ENCODE data around the gene PNLIP. TPM values are rescaled to one million over a fixed set of nuclear protein-coding genes. Genes with fewer than 3 reads are reported as not detected.

Gene PNLIP
- total and polyA plus RNA-seq, 9 of the 15 experiments (the other 6 are each of a cell fraction or from before 2014, with no cell fraction given), result 0.69 TPM; not detected in 8

DNA sequence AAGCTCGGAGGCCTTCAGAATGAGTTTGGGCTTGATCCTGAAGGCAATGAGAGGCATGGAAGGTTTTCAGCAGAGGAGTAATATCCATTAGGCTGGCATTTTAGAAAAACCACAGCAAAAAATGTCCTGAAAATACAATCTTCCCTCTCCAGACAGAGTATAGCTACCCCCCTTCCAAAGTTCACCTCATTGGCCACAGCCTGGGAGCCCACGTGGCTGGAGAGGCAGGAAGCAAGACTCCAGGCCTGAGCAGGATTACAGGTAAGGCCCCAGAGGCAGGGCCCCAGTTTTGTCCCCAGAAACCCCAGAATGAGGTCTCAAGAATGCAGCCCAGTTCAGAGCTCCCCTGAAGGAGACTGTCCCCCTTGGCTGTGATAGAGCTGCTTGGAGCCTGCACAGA lies 50.3 kb downstream of the PNLIP start:
- H3K4me3 ChIP-seq, result no peak overlapping the region
- BruUV-seq (replicated peaks), result no TSS peak
- no peaks in the 10 kb centered on the region for H3K79me2 ChIP-seq (ENCODE audit: control insufficient read depth, insufficient read depth, low read length)
- WGBS (ENCODE audit: insufficient coverage, low coverage, missing lambda C conversion rate), result 0% methylated on average over 2 of the region's 2 CpGs
- H4K20me1 ChIP-seq (replicated peaks; ENCODE audit: control insufficient read depth, insufficient read depth, low read length), result no peaks in the 10 kb centered on the region
- ChIA-PET CTCF (ENCODE audit: low intra/inter-chr PET ratio) (no interaction called here), POLR2A (no interaction called here)
- H2AFZ ChIP-seq (ENCODE audit: low read depth, low read length), result no peak overlapping the region
- H3K9ac ChIP-seq (ENCODE audit: insufficient read depth in 1 of 2, low read depth in 2 of 2, low read length in 2 of 2), result no peak overlapping the region
- no peaks in the 10 kb centered on the region for H3K4me1 ChIP-seq (replicated peaks in 1 of 2; ENCODE audit: control insufficient read depth in 2 of 2, insufficient read depth in 2 of 2, low read length in 2 of 2)
- H3K27ac ChIP-seq (ENCODE audit: extremely low read depth, low read depth, low read length), result no peak overlapping the region
- DNase-seq (ENCODE audit: extremely low read depth in 1 of 4, low spot score in 3 of 4), result no peak
- no peak overlapping the region for H3K4me2 ChIP-seq (ENCODE audit: insufficient read depth, low read length)
- no peaks in the 10 kb centered on the region for H3K36me3 ChIP-seq (ENCODE audit: control insufficient read depth, insufficient read depth, low read length)
- in situ Hi-C loops (cut with MboI), result no loop called here
- ATAC-seq, result no peak
- no peak for FAIRE-seq
- H3K9me1 ChIP-seq (ENCODE audit: control insufficient read depth, insufficient read depth, low read length), result no peaks in the 10 kb centered on the region
- TF ChIP-seq, protein P1, sequence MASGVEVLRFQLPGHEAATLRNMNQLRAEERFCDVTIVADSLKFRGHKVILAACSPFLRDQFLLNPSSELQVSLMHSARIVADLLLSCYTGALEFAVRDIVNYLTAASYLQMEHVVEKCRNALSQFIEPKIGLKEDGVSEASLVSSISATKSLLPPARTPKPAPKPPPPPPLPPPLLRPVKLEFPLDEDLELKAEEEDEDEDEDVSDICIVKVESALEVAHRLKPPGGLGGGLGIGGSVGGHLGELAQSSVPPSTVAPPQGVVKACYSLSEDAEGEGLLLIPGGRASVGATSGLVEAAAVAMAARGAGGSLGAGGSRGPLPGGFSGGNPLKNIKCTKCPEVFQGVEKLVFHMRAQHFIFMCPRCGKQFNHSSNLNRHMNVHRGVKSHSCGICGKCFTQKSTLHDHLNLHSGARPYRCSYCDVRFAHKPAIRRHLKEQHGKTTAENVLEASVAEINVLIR (CRISPR knock-in tag; IDR thresholded peaks at IDR 0.05), result no peak
- TF ChIP-seq VEZF1 (CRISPR knock-in tag; IDR thresholded peaks at IDR 0.05) (no peak), NELFE (IDR thresholded peaks at IDR 0.05; ENCODE audit: insufficient read depth, insufficient read length) (no peak), ARNT (IDR thresholded peaks at IDR 0.05) (no peak)
- TF ChIP-seq, protein P2, sequence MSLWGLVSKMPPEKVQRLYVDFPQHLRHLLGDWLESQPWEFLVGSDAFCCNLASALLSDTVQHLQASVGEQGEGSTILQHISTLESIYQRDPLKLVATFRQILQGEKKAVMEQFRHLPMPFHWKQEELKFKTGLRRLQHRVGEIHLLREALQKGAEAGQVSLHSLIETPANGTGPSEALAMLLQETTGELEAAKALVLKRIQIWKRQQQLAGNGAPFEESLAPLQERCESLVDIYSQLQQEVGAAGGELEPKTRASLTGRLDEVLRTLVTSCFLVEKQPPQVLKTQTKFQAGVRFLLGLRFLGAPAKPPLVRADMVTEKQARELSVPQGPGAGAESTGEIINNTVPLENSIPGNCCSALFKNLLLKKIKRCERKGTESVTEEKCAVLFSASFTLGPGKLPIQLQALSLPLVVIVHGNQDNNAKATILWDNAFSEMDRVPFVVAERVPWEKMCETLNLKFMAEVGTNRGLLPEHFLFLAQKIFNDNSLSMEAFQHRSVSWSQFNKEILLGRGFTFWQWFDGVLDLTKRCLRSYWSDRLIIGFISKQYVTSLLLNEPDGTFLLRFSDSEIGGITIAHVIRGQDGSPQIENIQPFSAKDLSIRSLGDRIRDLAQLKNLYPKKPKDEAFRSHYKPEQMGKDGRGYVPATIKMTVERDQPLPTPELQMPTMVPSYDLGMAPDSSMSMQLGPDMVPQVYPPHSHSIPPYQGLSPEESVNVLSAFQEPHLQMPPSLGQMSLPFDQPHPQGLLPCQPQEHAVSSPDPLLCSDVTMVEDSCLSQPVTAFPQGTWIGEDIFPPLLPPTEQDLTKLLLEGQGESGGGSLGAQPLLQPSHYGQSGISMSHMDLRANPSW (CRISPR knock-in tag; IDR thresholded peaks at IDR 0.05), result no peak
- intact Hi-C loops (cut with micrococcal nuclease), result no loop called here
- H3K9me3 ChIP-seq (replicated peaks; ENCODE audit: control insufficient read depth, insufficient read depth, low read depth, low read length), result no peaks in the 10 kb centered on the region
- no peaks in the 10 kb centered on the region for H3K27me3 ChIP-seq (ENCODE audit: control insufficient read depth in 2 of 2, insufficient read depth in 2 of 2, low read length in 2 of 2)
